GM12878 (cell line): ENCODE measurements around the gene HIRA. TPM values are rescaled to one million over a fixed set of nuclear protein-coding genes. Genes with fewer than 3 reads are reported as not detected.

Experiments used
- ATAC-seq: fragments of 200-7000 bp; cut with Tn5 transposase; 3 replicates; pipeline ENCODE4 v1.9.1; 2020; ENCODE audit warnings: mild to moderate bottlenecking, moderate library complexity
- BruUV-seq: library from RNA; stranded (reverse); fragments of 400-500 nt; replicated peaks from 2 replicates; lab custom pipeline; 2021; lab: Mats Ljungman, UMichigan
- CTCF ChIA-PET: fragments of 300-600 bp; sonication (Branson Sonifier 250); formaldehyde crosslinking; extraction: SDS; loops from one replicate; lab custom pipeline; 2021; ENCODE audit warnings: inconsistent platforms; lab: Yijun Ruan, JAX
- POLR2A ChIA-PET: fragments of 350-600 bp; formaldehyde crosslinking; extraction: SDS; loops from one replicate; lab custom pipeline; 2021; ENCODE audit warnings: inconsistent platforms; lab: Charles Lee
- RAD21 ChIA-PET: fragments of 300-600 bp; sonication (Branson Sonifier 250); formaldehyde crosslinking; loops from one replicate; lab custom pipeline; 2023; ENCODE audit warnings: antibody characterized with exemption; ENCODE audit not compliant: unreplicated experiment; lab: Charles Lee
- SMC1A ChIA-PET: fragments of 300-600 bp; sonication (Branson Sonifier 250); formaldehyde crosslinking; loops from one replicate; lab custom pipeline; 2023; ENCODE audit not compliant: unreplicated experiment, uncharacterized antibody; lab: Charles Lee
- DNase-seq: peaks from one replicate; pipeline ENCODE4 v3.0.0-alpha.2; 2011; ENCODE audit warnings: low read depth, low spot score
- FAIRE-seq: peaks from 3 replicates; lab custom pipeline; 2011; peaks lifted over from hg19 to GRCh38; lab: Jason Lieb, UNC
- H2AFZ ChIP-seq: 2 replicates; pipeline ENCODE4 v1.6.0; 2011; ENCODE audit warnings: low read depth, low read length, control low read depth; ENCODE audit not compliant: control insufficient read depth
- H3K27ac ChIP-seq: 2 replicates; pipeline ENCODE4 v1.5.1; 2011; ENCODE audit warnings: control low read depth; ENCODE audit not compliant: control insufficient read depth, insufficient read depth
- H3K27me3 ChIP-seq, 2 experiments: replicated peaks in 1 of 2; 2 replicates each; pipeline versions ENCODE4 v1.6.0 to v1.6.1; 2011; ENCODE audit warnings: low read length in 1 of 2; ENCODE audit not compliant: control insufficient read depth in 2 of 2, insufficient read depth in 2 of 2
- H3K36me3 ChIP-seq, 2 experiments: 2 replicates each; pipeline ENCODE4 v1.5.1; 2011; ENCODE audit warnings: low read length in 1 of 2; ENCODE audit not compliant: control insufficient read depth in 2 of 2, insufficient read depth in 2 of 2
- H3K4me1 ChIP-seq: 2 replicates; pipeline ENCODE4 v1.6.1; 2011; ENCODE audit warnings: mild to moderate bottlenecking, low read length, moderate library complexity, mixed read lengths; ENCODE audit not compliant: control insufficient read depth, insufficient read depth
- H3K4me2 ChIP-seq: 2 replicates; pipeline ENCODE4 v1.6.0; 2011; ENCODE audit warnings: control low read depth; ENCODE audit not compliant: control insufficient read depth, insufficient read depth
- H3K4me3 ChIP-seq: fragments of 200-600 bp; sonication (generic); 2 replicates; pipeline ENCODE4 v1.5.1; 2016
- H3K79me2 ChIP-seq: 2 replicates; pipeline ENCODE4 v1.6.0; 2011; ENCODE audit warnings: low read length; ENCODE audit not compliant: control insufficient read depth, insufficient read depth
- H3K9ac ChIP-seq: 2 replicates; pipeline ENCODE4 v1.8.0; 2011; ENCODE audit warnings: low read length, control low read depth, mixed read lengths; ENCODE audit not compliant: control insufficient read depth, insufficient read depth
- H3K9me3 ChIP-seq: replicated peaks from 3 replicates; pipeline ENCODE4 v1.5.1; 2011; ENCODE audit warnings: mild to moderate bottlenecking, low read length; ENCODE audit not compliant: control insufficient read depth, insufficient read depth
- H4K20me1 ChIP-seq: 2 replicates; pipeline ENCODE4 v1.6.0; 2011; ENCODE audit not compliant: control insufficient read depth, insufficient read depth
- BACH1 ChIP-seq: fragments of 450-650 bp; IDR thresholded peaks from 2 replicates; pipeline ENCODE4 v1.6.1; 2017; ENCODE audit warnings: mild to moderate bottlenecking, borderline replicate concordance
- CHD2 ChIP-seq: IDR thresholded peaks from 2 replicates; pipeline ENCODE4 v1.6.1; 2011; ENCODE audit warnings: low read depth, low read length, improper control_type of control experiment, borderline replicate concordance
- IKZF1 ChIP-seq: fragments of 450-650 bp; conservative IDR thresholded peaks from 2 replicates; pipeline ENCODE4 v1.6.1; 2017; ENCODE audit warnings: antibody characterized with exemption, mild to moderate bottlenecking
- IRF4 ChIP-seq: IDR thresholded peaks from 2 replicates; pipeline ENCODE4 v1.6.1; 2011; ENCODE audit warnings: low read depth, low read length
- NR2C2 ChIP-seq: IDR thresholded peaks from 2 replicates; pipeline ENCODE4 v1.6.1; 2011; ENCODE audit warnings: borderline replicate concordance, low read depth; ENCODE audit not compliant: control insufficient read depth, insufficient read length
- PAX8 ChIP-seq: fragments of 450-650 bp; IDR thresholded peaks from 2 replicates; pipeline ENCODE4 v1.6.1; 2017; ENCODE audit warnings: mild to moderate bottlenecking, moderate library complexity
- POLR2AphosphoS5 ChIP-seq: IDR thresholded peaks from 2 replicates; pipeline ENCODE4 v1.6.1; 2011; ENCODE audit warnings: mild to moderate bottlenecking, low read length, inconsistent platforms
- SREBF2 ChIP-seq: IDR thresholded peaks from 2 replicates; pipeline ENCODE4 v1.6.1; 2012; ENCODE audit warnings: mild to moderate bottlenecking, low read length
- SRF ChIP-seq, 2 experiments: IDR thresholded peaks; 2 replicates each; pipeline ENCODE4 v1.6.1; 2011; ENCODE audit warnings: low read depth in 2 of 2, low read length in 2 of 2, mild to moderate bottlenecking in 1 of 2, moderate library complexity in 1 of 2
- STAT1 ChIP-seq: fragments of 450-650 bp; conservative IDR thresholded peaks from 2 replicates; pipeline ENCODE4 v1.6.1; 2014; ENCODE audit warnings: antibody characterized with exemption, mild to moderate bottlenecking
- WGBS: methylation state at CpG from one replicate; pipeline ENCODE4 v1.1.6; 2016; ENCODE audit warnings: low lambda C conversion rate; ENCODE audit not compliant: insufficient replicate concordance, insufficient coverage; ENCODE audit errors: missing lambda C conversion rate; 5-methylcytosine and 5-hydroxymethylcytosine counted together
- in situ Hi-C: fragments of 300-500 bp; cut with MboI; formaldehyde crosslinking; loops from 9 replicates; pipeline ENCODE4 v1.14.3; 2018; ENCODE audit warnings: mixed read lengths
- intact Hi-C: fragments of 100-400 bp; cut with micrococcal nuclease; formaldehyde crosslinking; loops from one replicate; pipeline ENCODE4 v1.14.2; 2022; ENCODE audit not compliant: unreplicated experiment
- polyA plus RNA-seq, 11 experiments: library from polyadenylated mRNA; depleted of rRNA in 4 of 11; unstranded in 6 of 11; stranded (reverse) in 5 of 11; fragments of >200 nt; fragmentation: Nextera tagmentation in 4 of 11; fragmentation: Illumina TruSeq in 1 of 11; extraction: Ambion mirVana in 4 of 11; extraction: Trizol in 1 of 11; gene quantifications; 1 replicate in 1 of 11; 2 replicates in 10 of 11; pipeline versions ENCODE4 v1.2.1 to v1.2.3, GENCODE V29; 2011 to 2016; ENCODE audit warnings: inconsistent platforms in 2 of 11, missing spikeins in 2 of 11, low read depth in 1 of 11
- total RNA-seq, 4 experiments: library from RNA; depleted of rRNA in 3 of 4; stranded (reverse); fragments of >200 nt in 3 of 4; fragmentation: Illumina TruSeq in 1 of 4; extraction: Trizol in 1 of 4; gene quantifications; 2 replicates each; pipeline versions ENCODE4 v1.2.1 to v1.2.3, GENCODE V29; 2013 to 2021
- TF ChIP-seq, protein P1 (sequence below): fragments of 450-650 bp; IDR thresholded peaks from 2 replicates; pipeline ENCODE4 v1.6.1; 2017; ENCODE audit warnings: mild to moderate bottlenecking, low read depth, inconsistent platforms; ENCODE audit not compliant: poor library complexity, severe bottlenecking

Gene HIRA
- total and polyA plus RNA-seq, 10 of the 15 experiments (the other 5 are each of a cell fraction or from before 2014, with no cell fraction given) = 0.34 to 32.7 (median 14.5) TPM

DNA sequence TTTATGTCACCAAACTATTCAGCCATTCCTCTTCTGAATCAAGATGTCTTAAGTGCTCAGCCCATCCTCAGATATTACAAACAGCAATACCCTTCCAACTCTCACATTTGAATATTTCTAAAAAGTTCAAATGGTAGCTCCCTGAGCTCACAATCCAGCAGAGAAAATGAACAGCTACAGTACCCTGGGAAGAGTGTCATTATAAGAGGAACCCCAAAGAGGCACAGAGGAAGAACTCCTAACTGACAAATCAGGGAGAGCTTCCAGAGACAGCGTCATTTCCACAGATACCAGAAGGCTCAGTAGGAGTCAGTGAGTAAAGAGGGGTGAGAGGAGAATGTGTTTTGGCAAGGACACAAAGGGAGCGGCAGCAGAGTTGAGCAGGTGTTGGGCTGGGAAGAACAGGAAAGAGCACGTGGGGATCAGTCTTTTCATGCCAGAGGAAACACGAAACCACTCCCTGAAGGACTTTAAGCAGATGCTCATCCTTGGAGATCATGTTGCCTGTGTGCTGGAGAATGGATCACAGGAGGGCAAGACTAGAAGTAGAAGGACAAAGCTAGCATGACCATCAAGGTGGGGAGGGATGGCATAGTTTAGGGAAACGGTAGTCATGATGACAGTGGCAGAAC is 144.3 kb downstream of the HIRA start:
- ChIA-PET SMC1A (interaction anchor here (1.2 kb wide), 1 partner anchor 108 kb away, joined by 3 read pairs; the partner anchor contains the start of gene SLC25A1), CTCF (interaction anchor here (0.6 to 1.2 kb wide), 5 partner anchors 12 to 187 kb away, joined by 3 to 5 read pairs (median 4); no protein-coding TSS in a partner anchor), POLR2A (no interaction called here), RAD21 (no interaction called here)
- DNase-seq (no peak), ATAC-seq (no peak), FAIRE-seq (no peak)
- Histone ChIP-seq H2AFZ (no peak overlapping the region), H3K4me3 (no peak overlapping the region), H3K4me1 (peaks cover 7% of the 10 kb centered on the region), H3K9ac (no peak overlapping the region), H3K79me2 (no peaks in the 10 kb centered on the region), H4K20me1 (no peaks in the 10 kb centered on the region), H3K36me3 (no peaks in the 10 kb centered on the region), H3K4me2 (no peak overlapping the region), H3K9me3 (no peaks in the 10 kb centered on the region), H3K27ac (no peak overlapping the region), H3K27me3 (peaks cover 7 to 15% of the 10 kb centered on the region in 2 experiments)
- intact Hi-C loops = no loop called here
- in situ Hi-C loops = no loop called here
- WGBS = 27% methylated on average over 5 of the region's 5 CpGs
- BruUV-seq = no TSS peak
- TF ChIP-seq NR2C2 = no peak
- TF ChIP-seq IRF4 = no peak
- no peak for TF ChIP-seq SREBF2
- no peak for TF ChIP-seq STAT1
- no peak for TF ChIP-seq IKZF1
- no peak for TF ChIP-seq BACH1
- TF ChIP-seq, protein P1, sequence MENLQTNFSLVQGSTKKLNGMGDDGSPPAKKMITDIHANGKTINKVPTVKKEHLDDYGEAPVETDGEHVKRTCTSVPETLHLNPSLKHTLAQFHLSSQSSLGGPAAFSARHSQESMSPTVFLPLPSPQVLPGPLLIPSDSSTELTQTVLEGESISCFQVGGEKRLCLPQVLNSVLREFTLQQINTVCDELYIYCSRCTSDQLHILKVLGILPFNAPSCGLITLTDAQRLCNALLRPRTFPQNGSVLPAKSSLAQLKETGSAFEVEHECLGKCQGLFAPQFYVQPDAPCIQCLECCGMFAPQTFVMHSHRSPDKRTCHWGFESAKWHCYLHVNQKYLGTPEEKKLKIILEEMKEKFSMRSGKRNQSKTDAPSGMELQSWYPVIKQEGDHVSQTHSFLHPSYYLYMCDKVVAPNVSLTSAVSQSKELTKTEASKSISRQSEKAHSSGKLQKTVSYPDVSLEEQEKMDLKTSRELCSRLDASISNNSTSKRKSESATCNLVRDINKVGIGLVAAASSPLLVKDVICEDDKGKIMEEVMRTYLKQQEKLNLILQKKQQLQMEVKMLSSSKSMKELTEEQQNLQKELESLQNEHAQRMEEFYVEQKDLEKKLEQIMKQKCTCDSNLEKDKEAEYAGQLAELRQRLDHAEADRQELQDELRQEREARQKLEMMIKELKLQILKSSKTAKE = no peak
- no peak for TF ChIP-seq SRF (IDR thresholded peaks at IDR 0.05; ENCODE audit: low read depth in 2 of 2, low read length in 2 of 2)
- TF ChIP-seq POLR2AphosphoS5 = no peak
- no peak for TF ChIP-seq CHD2
- TF ChIP-seq PAX8 = no peak
